HG02678 (cell line): ENCODE measurements around the gene EYS.

Experiments
- ATAC-seq: cut with Tn5 transposase; IDR thresholded peaks from one replicate; pipeline ENCODE4 v1.9.1; 2021; ENCODE audit warnings: mild to moderate bottlenecking, moderate library complexity; ENCODE audit not compliant: unreplicated experiment

Gene EYS

GRCh38 chr6:65707126-65707826 is at the start of gene EYS:
Gene EYS, minus strand, starts transcription at chr6:65707226. Its CDS starts 211,816 bp downstream, at chr6:65495410.
- no peak for ATAC-seq

GRCh38 chr6:65746302-65746701 is 39.3 kb upstream of the EYS start:
- ATAC-seq: no peak

- ATAC-seq: no peak
These were observed 38.6 kb upstream of the EYS start for GRCh38 chr6:65745614-65746013.

GRCh38 chr6:65728879-65729479 is 22.0 kb upstream of the EYS start:
- ATAC-seq: no peak

- no peak for ATAC-seq
These were observed 12.1 kb upstream of the EYS start for GRCh38 chr6:65719101-65719500.

GRCh38 chr6:65711531-65711930 is 4.5 kb upstream of the EYS start:
- no peak for ATAC-seq

- ATAC-seq: no peak
These were observed 2.2 kb upstream of the EYS start for GRCh38 chr6:65709099-65709830.

DNA sequence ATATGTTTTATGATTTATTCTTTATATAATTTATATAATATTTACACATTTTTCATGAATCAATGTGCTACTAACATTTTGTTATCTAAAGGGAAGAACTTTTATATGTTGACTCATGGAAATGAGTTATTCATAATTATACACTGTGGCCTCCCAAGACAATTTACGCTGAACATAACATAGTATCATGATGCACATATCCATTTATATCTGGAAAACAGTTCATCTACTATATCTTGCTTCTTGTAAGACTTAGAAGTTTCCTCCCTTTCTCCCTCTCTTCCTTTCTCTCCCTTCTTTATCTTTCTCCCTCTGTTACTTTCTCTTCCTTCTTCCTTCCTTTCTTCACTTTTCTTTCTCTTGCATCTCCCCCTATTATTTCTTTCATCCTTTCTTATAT is 1.1 kb upstream of the EYS start:
- no peak for ATAC-seq

- no peak for ATAC-seq
These were observed 590 bp downstream of the EYS start for GRCh38 chr6:65706436-65706835.

- ATAC-seq: no peak
These were observed 5.7 kb downstream of the EYS start for GRCh38 chr6:65701325-65701724.

GRCh38 chr6:65700561-65700960 is 6.5 kb downstream of the EYS start:
- ATAC-seq: no peak

DNA sequence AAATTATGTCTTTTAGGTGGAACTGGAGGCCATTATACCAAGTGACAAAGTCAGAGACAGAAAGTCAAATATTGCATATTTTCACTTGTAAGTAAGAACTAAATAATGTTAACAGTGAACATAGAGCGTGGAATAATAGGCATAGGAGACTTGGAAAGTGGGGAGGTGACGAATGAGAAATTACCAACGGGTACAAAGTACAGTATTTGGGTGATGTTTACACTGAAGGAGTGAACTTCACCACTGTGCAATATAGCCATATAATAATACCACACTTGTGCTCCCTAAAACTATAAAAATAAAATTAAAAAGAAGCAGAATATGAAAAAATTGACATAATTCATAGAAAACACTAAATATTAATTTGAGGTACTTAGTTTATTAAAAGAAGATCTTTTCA is 14.9 kb downstream of the EYS start:
- ATAC-seq: no peak

DNA sequence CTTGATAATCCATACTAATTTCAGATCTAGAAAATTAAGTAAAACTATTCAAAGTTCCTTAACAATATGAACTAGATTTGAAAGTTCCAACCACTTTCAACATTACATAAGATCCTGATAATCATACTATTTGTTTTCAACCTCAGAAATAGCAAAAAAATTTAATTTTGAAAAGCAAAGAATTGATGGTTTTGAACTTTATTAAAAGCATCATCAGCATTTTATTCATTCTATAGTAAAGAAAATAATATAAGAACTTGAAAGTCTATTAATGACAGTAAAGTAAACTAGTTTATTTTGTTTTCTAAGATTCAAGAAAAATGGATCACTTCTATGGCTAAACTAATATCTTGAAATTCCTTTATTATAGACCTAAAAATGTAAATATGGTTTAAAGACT is 26.8 kb downstream of the EYS start:
- no peak for ATAC-seq

GRCh38 chr6:65671922-65672321 is 35.1 kb downstream of the EYS start:
- no peak for ATAC-seq

DNA sequence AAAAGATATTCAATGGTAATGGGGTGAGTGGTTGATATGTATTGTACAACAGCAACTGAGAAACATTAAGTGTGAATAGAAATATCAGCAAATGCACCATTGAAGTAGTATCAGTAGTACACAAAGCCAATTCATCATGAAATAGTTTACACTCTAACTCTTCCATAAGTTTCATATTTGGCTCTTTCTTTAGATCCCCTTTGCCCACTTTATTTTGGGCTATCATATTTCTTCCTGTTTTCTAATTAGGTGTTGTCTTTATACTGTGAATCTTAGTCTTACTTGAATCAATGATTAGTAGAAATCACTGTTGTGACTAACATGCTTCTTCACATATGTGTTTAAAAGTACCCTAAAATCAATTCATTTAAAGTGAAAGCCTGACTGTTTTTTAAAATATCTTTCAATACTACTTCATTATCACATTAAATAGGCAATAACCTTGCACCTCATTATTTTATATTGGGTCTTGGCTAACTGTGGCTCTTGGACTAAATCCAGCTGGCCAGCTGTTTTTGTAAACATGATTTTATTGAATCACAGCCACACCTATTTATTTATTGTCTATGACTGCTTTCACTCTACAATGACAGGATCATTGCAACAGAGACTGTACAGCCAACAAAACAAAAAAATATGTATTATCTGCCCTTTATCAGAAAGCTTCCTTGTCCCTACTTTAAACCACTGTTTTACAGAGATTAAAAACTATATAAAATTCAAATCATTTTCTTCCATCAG is 38.9 kb downstream of the EYS start:
- ATAC-seq: no peak

DNA sequence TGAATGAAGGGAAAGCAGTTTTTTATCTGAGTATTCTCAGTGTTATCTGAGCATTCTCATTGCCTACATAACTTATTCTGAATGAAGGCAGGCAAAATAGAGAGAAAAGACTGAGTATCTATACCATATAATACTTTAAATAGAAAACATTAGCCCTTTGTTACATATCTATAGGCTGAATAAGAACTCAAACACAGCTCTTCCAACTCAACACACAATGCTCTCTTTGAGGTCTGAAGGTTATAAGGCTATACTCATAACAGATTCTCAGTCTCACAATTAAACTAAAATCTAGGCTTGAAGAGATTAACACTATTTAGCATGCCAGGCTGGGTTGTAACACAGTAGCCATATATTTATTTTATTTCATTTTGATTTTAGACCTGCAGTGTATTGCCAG is 56.9 kb downstream of the EYS start:
- no peak for ATAC-seq

DNA sequence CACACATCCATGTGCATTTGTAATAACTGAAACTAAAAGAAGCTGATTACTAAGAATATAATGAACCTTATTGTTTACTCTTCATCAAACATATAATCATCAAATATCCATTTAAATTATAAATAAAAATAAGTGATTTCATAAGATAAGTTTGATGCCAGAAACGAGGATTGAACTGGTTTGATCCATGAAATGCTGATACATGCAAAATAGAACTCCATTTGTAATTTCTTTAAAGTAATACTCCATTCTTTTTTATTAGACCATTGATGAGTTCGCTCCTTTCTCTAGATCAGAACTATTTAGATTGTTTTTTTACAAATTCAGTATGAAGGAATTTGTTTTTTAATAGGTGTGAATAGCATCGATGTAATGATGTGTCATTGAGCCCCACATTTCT is 57.6 kb downstream of the EYS start:
- ATAC-seq: no peak

DNA sequence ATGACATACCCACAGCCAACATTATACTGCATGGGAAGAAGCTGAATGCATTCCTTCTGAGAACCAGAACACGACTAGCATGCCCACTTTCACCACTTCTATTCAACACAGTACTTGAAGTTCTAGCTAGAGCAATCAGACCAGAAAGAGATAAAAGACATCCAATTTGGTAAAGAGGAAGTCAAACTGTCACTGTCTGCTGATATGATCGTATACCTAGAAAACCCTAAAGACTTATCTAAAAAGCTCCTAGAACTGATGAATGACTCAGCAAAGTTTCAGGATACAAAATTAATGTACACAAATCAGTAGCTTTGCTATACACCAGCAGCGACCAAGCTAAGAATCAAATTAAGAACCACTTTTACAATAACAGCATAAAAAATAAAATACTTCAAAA is 60.5 kb downstream of the EYS start:
- no peak for ATAC-seq

DNA sequence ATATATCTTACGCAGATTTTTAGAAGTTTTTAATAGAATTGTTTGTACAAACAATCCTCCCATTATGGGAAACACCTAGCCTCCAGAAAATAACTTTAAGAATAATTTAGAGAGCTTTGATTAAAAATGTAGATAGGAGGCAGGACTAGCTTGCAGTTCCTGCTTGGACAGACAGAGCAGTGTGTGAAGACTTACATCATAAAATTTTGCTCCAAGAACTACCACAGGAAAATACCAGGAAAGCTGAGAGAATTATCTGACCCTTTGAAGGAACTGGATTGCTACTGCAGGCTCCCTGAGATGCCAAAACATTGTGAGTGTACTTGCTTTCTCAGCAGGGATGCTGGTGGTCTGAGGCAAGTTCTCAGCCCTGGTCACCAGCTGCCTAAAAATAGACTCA is 64.2 kb downstream of the EYS start:
- no peak for ATAC-seq

GRCh38 chr6:65638047-65638831 is 68.8 kb downstream of the EYS start:
- ATAC-seq: no peak
